IMR-90 (cell line): ENCODE data around the gene RPS6KA2. TPM values are rescaled to one million over a fixed set of nuclear protein-coding genes. Genes with fewer than 3 reads are reported as not detected.

ENCODE experiments used
- ATAC-seq: fragments of 200-7000 bp; cut with Tn5 transposase; 2 replicates; pipeline ENCODE4 v1.9.1; 2020; ENCODE audit warnings: low read depth, mild to moderate bottlenecking, moderate library complexity
- BruUV-seq: library from RNA; stranded (reverse); fragments of 400-500 nt; replicated peaks from 2 replicates; lab custom pipeline; 2021; lab: Mats Ljungman, UMichigan
- CTCF ChIA-PET: fragments of 300-600 bp; formaldehyde crosslinking; extraction: SDS; loops from one replicate; lab custom pipeline; 2021; ENCODE audit warnings: antibody characterized with exemption; lab: Yijun Ruan, JAX
- POLR2A ChIA-PET: fragments of 300-600 bp; sonication (Branson Sonifier 250); formaldehyde crosslinking; loops from one replicate; lab custom pipeline; 2022; ENCODE audit warnings: antibody characterized with exemption; ENCODE audit not compliant: unreplicated experiment; lab: Charles Lee
- DNase-seq: peaks from one replicate; pipeline ENCODE4 v3.0.0; 2013
- H2AFZ ChIP-seq: replicated peaks from 2 replicates; pipeline ENCODE3; 2013; ENCODE audit warnings: low read length, mild to moderate bottlenecking; ENCODE audit not compliant: poor library complexity
- H2AK5ac ChIP-seq: 2 replicates; pipeline ENCODE4 v1.6.1; 2013; ENCODE audit warnings: low read depth, low read length, inconsistent platforms
- H2AK9ac ChIP-seq: replicated peaks from 2 replicates; pipeline ENCODE3; 2013; ENCODE audit warnings: mild to moderate bottlenecking, low read depth, low read length, moderate library complexity; ENCODE audit not compliant: poor library complexity
- H2BK120ac ChIP-seq: 2 replicates; pipeline ENCODE4 v1.6.1; 2013; ENCODE audit warnings: low read depth, low read length, inconsistent platforms
- H2BK15ac ChIP-seq: 3 replicates; pipeline ENCODE4 v1.6.1; 2013; ENCODE audit warnings: low read depth, low read length, inconsistent platforms
- H2BK20ac ChIP-seq: 2 replicates; pipeline ENCODE4 v1.6.1; 2013; ENCODE audit warnings: low read depth, mild to moderate bottlenecking, inconsistent platforms, low read length, moderate library complexity
- H2BK5ac ChIP-seq: 2 replicates; pipeline ENCODE4 v1.6.1; 2013; ENCODE audit warnings: mild to moderate bottlenecking, low read depth, low read length, inconsistent platforms; ENCODE audit not compliant: poor library complexity, severe bottlenecking
- H3K14ac ChIP-seq: replicated peaks from 2 replicates; pipeline ENCODE4 v1.6.1; 2013; ENCODE audit warnings: low read depth, low read length, inconsistent platforms
- H3K18ac ChIP-seq: 2 replicates; pipeline ENCODE4 v1.6.1; 2013; ENCODE audit warnings: low read depth, low read length, control low read depth
- H3K23ac ChIP-seq: 2 replicates; pipeline ENCODE4 v1.6.1; 2013; ENCODE audit warnings: low read depth, low read length, inconsistent platforms
- H3K27ac ChIP-seq: 2 replicates; pipeline ENCODE4 v1.5.1; 2013; ENCODE audit warnings: mild to moderate bottlenecking, control low read depth, low read length; ENCODE audit not compliant: insufficient read depth
- H3K27me3 ChIP-seq: 2 replicates; pipeline ENCODE4 v1.6.1; 2013; ENCODE audit warnings: low read length; ENCODE audit not compliant: control insufficient read depth, insufficient read depth
- H3K36me3 ChIP-seq: 2 replicates; pipeline ENCODE4 v1.6.1; 2013; ENCODE audit warnings: low read length, mixed read lengths; ENCODE audit not compliant: control insufficient read depth, insufficient read depth
- H3K4ac ChIP-seq: 2 replicates; pipeline ENCODE4 v1.6.1; 2013; ENCODE audit warnings: low read depth, low read length, inconsistent platforms
- H3K4me1 ChIP-seq: 2 replicates; pipeline ENCODE4 v1.6.1; 2013; ENCODE audit warnings: low read length, mixed read lengths; ENCODE audit not compliant: control insufficient read depth, insufficient read depth
- H3K4me2 ChIP-seq: 2 replicates; pipeline ENCODE4 v1.6.1; 2013; ENCODE audit warnings: low read depth, mild to moderate bottlenecking, control low read depth, low read length, moderate library complexity
- H3K4me3 ChIP-seq: 2 replicates; pipeline ENCODE4 v1.5.1; 2013; ENCODE audit warnings: low read depth, mild to moderate bottlenecking, control low read depth, low read length, moderate library complexity; ENCODE audit not compliant: insufficient read depth
- H3K56ac ChIP-seq: 2 replicates; pipeline ENCODE4 v1.6.1; 2013; ENCODE audit warnings: low read length, inconsistent platforms; ENCODE audit not compliant: insufficient read depth; ENCODE audit errors: extremely low read depth
- H3K79me1 ChIP-seq, 2 experiments: 2 replicates each; pipeline ENCODE4 v1.6.1; 2013; ENCODE audit warnings: low read length in 2 of 2, inconsistent platforms in 1 of 2, low read depth in 1 of 2
- H3K9ac ChIP-seq: 2 replicates; pipeline ENCODE4 v1.6.1; 2013; ENCODE audit warnings: low read depth, low read length, control low read depth
- H3K9me1 ChIP-seq: 2 replicates; pipeline ENCODE4 v1.6.1; 2013; ENCODE audit warnings: low read length, inconsistent platforms; ENCODE audit not compliant: insufficient read depth
- H3K9me3 ChIP-seq: 2 replicates; pipeline ENCODE4 v1.6.1; 2013; ENCODE audit warnings: low read length; ENCODE audit not compliant: control insufficient read depth, insufficient read depth
- H4K20me1 ChIP-seq: 2 replicates; pipeline ENCODE4 v1.6.1; 2013; ENCODE audit warnings: low read length, inconsistent platforms; ENCODE audit not compliant: insufficient read depth
- H4K5ac ChIP-seq: 2 replicates; pipeline ENCODE4 v1.6.1; 2013; ENCODE audit warnings: mild to moderate bottlenecking, low read depth, low read length, control low read depth
- H4K8ac ChIP-seq, 2 experiments: 2 replicates each; pipeline ENCODE4 v1.6.1; 2013; ENCODE audit warnings: low read depth in 2 of 2, low read length in 2 of 2, control low read depth in 1 of 2, inconsistent platforms in 1 of 2
- H4K91ac ChIP-seq: 2 replicates; pipeline ENCODE4 v1.6.1; 2013; ENCODE audit warnings: low read depth, low read length, inconsistent platforms; ENCODE audit not compliant: insufficient read depth
- CHD1 ChIP-seq: IDR thresholded peaks from 2 replicates; pipeline ENCODE4 v1.6.1; 2012; ENCODE audit warnings: low read depth, low read length, improper control_type of control experiment
- FOS ChIP-seq: fragments of 150-350 bp; IDR thresholded peaks from 2 replicates; pipeline ENCODE4 v1.6.1; 2016; ENCODE audit warnings: low read depth, low read length
- MAFK ChIP-seq: IDR thresholded peaks from 2 replicates; pipeline ENCODE4 v1.6.1; 2012; ENCODE audit warnings: low read depth, low read length, improper control_type of control experiment
- MAZ ChIP-seq: IDR thresholded peaks from 2 replicates; pipeline ENCODE4 v1.6.1; 2012; ENCODE audit warnings: low read depth, mild to moderate bottlenecking, low read length, improper control_type of control experiment, moderate library complexity, borderline replicate concordance
- RCOR1 ChIP-seq: IDR thresholded peaks from 2 replicates; pipeline ENCODE4 v1.6.1; 2012; ENCODE audit warnings: mild to moderate bottlenecking, low read length, improper control_type of control experiment; ENCODE audit not compliant: insufficient replicate concordance
- WGBS, 2 experiments: methylation state at CpG; one replicate each; pipeline versions ENCODE4 v1.1.5 to v1.1.7; 2013; ENCODE audit warnings: missing lambda C conversion rate in 2 of 2; ENCODE audit not compliant: insufficient read length in 1 of 2; ENCODE audit errors: extremely low coverage in 2 of 2; 5-methylcytosine and 5-hydroxymethylcytosine counted together
- dilution Hi-C: fragments of 300-500 bp; cut with HindIII; formaldehyde crosslinking; loops from one replicate; pipeline ENCODE4 v1.14.3; 2018; ENCODE audit warnings: low sequenced_read_pairs; ENCODE audit not compliant: unreplicated experiment
- in situ Hi-C: fragments of 300-500 bp; cut with MboI; formaldehyde crosslinking; loops from 3 replicates; pipeline ENCODE4 v1.14.3; 2019; ENCODE audit warnings: low sequenced_read_pairs, inconsistent platforms, mixed read lengths
- intact Hi-C: fragments of 100-400 bp; cut with micrococcal nuclease; formaldehyde crosslinking; loops from 2 replicates; pipeline ENCODE4 v1.10.0; 2022
- polyA plus RNA-seq, 3 experiments: library from polyadenylated mRNA; depleted of rRNA; stranded (reverse); fragments of >200 nt; gene quantifications; 2 replicates each; pipeline ENCODE4 v1.2.3, GENCODE V29; 2012; ENCODE audit warnings: low replicate concordance in 1 of 3
- total RNA-seq: library from RNA; depleted of rRNA; stranded (reverse); fragments of >200 nt; gene quantifications from 2 replicates; pipeline ENCODE4 v1.2.3, GENCODE V29; 2012

RPS6KA2 gene
- total and polyA plus RNA-seq, 2 of the 4 experiments (the other 2 are of a cell fraction) = 26.9 to 31.3 TPM

DNA sequence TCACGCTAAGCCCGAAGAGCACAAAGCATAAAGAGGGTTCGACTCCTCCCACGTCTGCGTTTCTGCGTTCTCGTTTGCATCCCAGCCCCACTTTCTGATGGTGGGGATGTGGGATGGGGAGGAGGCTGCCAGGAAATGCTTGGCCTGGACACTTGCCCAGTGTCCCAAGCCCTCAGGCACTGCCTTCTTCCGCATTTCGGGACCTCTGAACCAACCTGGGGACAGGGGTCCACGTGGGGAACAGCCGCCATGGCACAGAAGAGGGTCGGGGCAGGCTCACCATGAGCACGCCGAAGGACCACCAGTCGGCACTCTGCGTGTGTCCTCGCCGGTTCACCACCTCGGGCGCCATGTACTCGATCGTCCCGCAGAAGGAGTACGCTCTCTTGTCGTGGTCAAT, 128.8 kb downstream of the RPS6KA2 start:
- H3K36me3 ChIP-seq = peaks cover 85% of the 10 kb centered on the region
- no peak overlapping the region for H3K9ac ChIP-seq
- ChIA-PET POLR2A (no interaction called here), CTCF (no interaction called here)
- no peak overlapping the region for H4K5ac ChIP-seq
- no peak overlapping the region for H2BK15ac ChIP-seq
- no peak overlapping the region for H2AK5ac ChIP-seq
- H2BK5ac ChIP-seq = no peak overlapping the region
- TF ChIP-seq MAZ (no peak), MAFK (no peak), RCOR1 (no peak), CHD1 (no peak), FOS (no peak)
- no peak overlapping the region for H2AFZ ChIP-seq
- no peak overlapping the region for H4K8ac ChIP-seq
- no peaks in the 10 kb centered on the region for H3K4me1 ChIP-seq
- ATAC-seq (no peak), DNase-seq (no peak)
- no peaks in the 10 kb centered on the region for H3K27me3 ChIP-seq
- H3K4me2 ChIP-seq = no peak overlapping the region
- no peaks in the 10 kb centered on the region; the same call in 1 of the 2 replicates for H4K20me1 ChIP-seq
- no TSS peak for BruUV-seq
- dilution Hi-C loops (no loop called here), intact Hi-C loops (no loop called here), in situ Hi-C loops (no loop called here)
- H2AK9ac ChIP-seq = no peak overlapping the region
- no peaks in the 10 kb centered on the region for H3K79me1 ChIP-seq
- H3K14ac ChIP-seq = no peak overlapping the region
- no peak overlapping the region for H3K27ac ChIP-seq
- no peaks in the 10 kb centered on the region; the same call in 1 of the 2 replicates for H3K9me1 ChIP-seq
- H3K4me3 ChIP-seq = no peak overlapping the region
- no peaks in the 10 kb centered on the region for H3K9me3 ChIP-seq
- WGBS, 2 experiments = 97% methylated on average over 6 of the region's 25 CpGs; no CpG with 5 or more reads in 1 of the 2 experiments
- H2BK120ac ChIP-seq = no peak overlapping the region
- no peak overlapping the region for H3K56ac ChIP-seq
- H2BK20ac ChIP-seq = no peak overlapping the region
- H4K91ac ChIP-seq = no peak overlapping the region
- no peak overlapping the region for H3K23ac ChIP-seq
- no peak overlapping the region for H3K18ac ChIP-seq
- H3K4ac ChIP-seq = no peak overlapping the region
